Astrocyte (in vitro differentiated cells and primary cell): ENCODE data around the gene NOS1. TPM values are rescaled to one million over a fixed set of nuclear protein-coding genes. Genes with fewer than 3 reads are reported as not detected.
"Not testable (repeated sequence)": the region's sequence is repeated elsewhere in the genome, so short reads cannot be mapped to it uniquely, and the experiment has no call there.

ENCODE experiments used
- DNase-seq: peaks from one replicate; pipeline ENCODE4 v3.0.0-alpha.2; 2010; ENCODE audit warnings: low read depth
- FAIRE-seq: peaks from 2 replicates; lab custom pipeline; 2011; peaks lifted over from hg19 to GRCh38; lab: Jason Lieb, UNC
- H2AFZ ChIP-seq: 2 replicates; pipeline ENCODE4 v1.6.0; 2012; ENCODE audit warnings: low read depth, low read length, inconsistent platforms
- H3K27ac ChIP-seq: 2 replicates; pipeline ENCODE4 v1.5.1; 2011; ENCODE audit warnings: low read depth, low read length, inconsistent platforms
- H3K27me3 ChIP-seq: 2 replicates; pipeline ENCODE4 v1.6.0; 2011; ENCODE audit warnings: low read length, inconsistent platforms; ENCODE audit not compliant: insufficient read depth
- H3K36me3 ChIP-seq: 2 replicates; pipeline ENCODE4 v1.5.1; 2011; ENCODE audit warnings: low read length, inconsistent platforms; ENCODE audit not compliant: insufficient read depth
- H3K4me1 ChIP-seq: 2 replicates; pipeline ENCODE4 v1.5.1; 2011; ENCODE audit warnings: low read length, inconsistent platforms; ENCODE audit not compliant: insufficient read depth
- H3K4me2 ChIP-seq: 2 replicates; pipeline ENCODE4 v1.6.0; 2012; ENCODE audit warnings: low read length, inconsistent platforms
- H3K4me3 ChIP-seq: 2 replicates; pipeline ENCODE4 v1.5.1; 2011; ENCODE audit warnings: low read depth, mild to moderate bottlenecking, low read length, inconsistent platforms; ENCODE audit not compliant: insufficient read depth
- H3K79me2 ChIP-seq: 2 replicates; pipeline ENCODE4 v1.6.0; 2012; ENCODE audit warnings: mild to moderate bottlenecking, low read length, inconsistent platforms; ENCODE audit not compliant: insufficient read depth
- H3K9ac ChIP-seq: 2 replicates; pipeline ENCODE4 v1.6.0; 2012; ENCODE audit warnings: mild to moderate bottlenecking, low read length, inconsistent platforms
- H3K9me3 ChIP-seq: 2 replicates; pipeline ENCODE4 v1.5.1; 2012; ENCODE audit warnings: low read depth, mild to moderate bottlenecking, low read length, inconsistent platforms; ENCODE audit not compliant: insufficient read depth
- H4K20me1 ChIP-seq: 2 replicates; pipeline ENCODE4 v1.6.0; 2012; ENCODE audit warnings: low read length, inconsistent platforms; ENCODE audit not compliant: insufficient read depth
- H3K27ac Mint-ChIP-seq: one replicate; pipeline ENCODE4 v1.8.0; 2021; ENCODE audit warnings: mild to moderate bottlenecking, mixed read lengths; ENCODE audit not compliant: unreplicated experiment
- H3K27me3 Mint-ChIP-seq: one replicate; pipeline ENCODE4 v1.8.0; 2021; ENCODE audit warnings: low read depth, mixed read lengths; ENCODE audit not compliant: unreplicated experiment
- H3K36me3 Mint-ChIP-seq: one replicate; pipeline ENCODE4 v1.8.0; 2021; ENCODE audit warnings: low read depth, mixed read lengths; ENCODE audit not compliant: unreplicated experiment
- H3K4me1 Mint-ChIP-seq: one replicate; pipeline ENCODE4 v1.8.0; 2021; ENCODE audit warnings: low read depth, mixed read lengths; ENCODE audit not compliant: unreplicated experiment
- H3K4me3 Mint-ChIP-seq: one replicate; pipeline ENCODE4 v1.8.0; 2021; ENCODE audit warnings: mild to moderate bottlenecking, moderate library complexity, mixed read lengths; ENCODE audit not compliant: unreplicated experiment
- H3K9me3 Mint-ChIP-seq: one replicate; pipeline ENCODE4 v1.8.0; 2021; ENCODE audit warnings: mild to moderate bottlenecking, mixed read lengths; ENCODE audit not compliant: unreplicated experiment
- CTCF ChIP-seq: IDR thresholded peaks from 2 replicates; pipeline ENCODE4 v1.5.1; 2011; ENCODE audit warnings: low read depth, mild to moderate bottlenecking, inconsistent platforms, low read length, moderate library complexity; ENCODE audit not compliant: insufficient read depth
- EZH2 ChIP-seq: IDR thresholded peaks from 2 replicates; pipeline ENCODE4 v1.6.1; 2012; ENCODE audit warnings: mild to moderate bottlenecking, low read length, inconsistent platforms; ENCODE audit not compliant: insufficient read depth
- total RNA-seq: library from RNA; stranded (reverse); gene quantifications from 2 replicates; pipeline ENCODE4 v1.2.1, GENCODE V29; 2021

Gene NOS1
- total RNA-seq, 1 donor from 2014 or later, result 0.05 TPM

- DNase-seq (no peak), FAIRE-seq (no peak)
- no peaks in the 10 kb centered on the region for H3K9me3 Mint-ChIP-seq
- no peak overlapping the region for H3K27ac Mint-ChIP-seq
- peaks cover 3% of the 10 kb centered on the region for H3K4me1 Mint-ChIP-seq
- Histone ChIP-seq H2AFZ (no peak overlapping the region), H3K9me3 (no peaks in the 10 kb centered on the region), H3K4me1 (no peaks in the 10 kb centered on the region), H3K4me2 (no peak overlapping the region), H3K79me2 (no peaks in the 10 kb centered on the region), H3K4me3 (no peak overlapping the region), H3K36me3 (no peaks in the 10 kb centered on the region), H3K27ac (no peak overlapping the region), H4K20me1 (no peaks in the 10 kb centered on the region), H3K27me3 (no peaks in the 10 kb centered on the region), H3K9ac (no peak overlapping the region)
- no peaks in the 10 kb centered on the region for H3K36me3 Mint-ChIP-seq
- H3K4me3 Mint-ChIP-seq, result no peak overlapping the region
- peaks cover 18% of the 10 kb centered on the region for H3K27me3 Mint-ChIP-seq
- TF ChIP-seq CTCF (no peak), EZH2 (no peak)
Measured at GRCh38 chr12:117227000-117227653, 134.3 kb downstream of the NOS1 start.

- Mint-ChIP-seq H3K9me3 (no peaks in the 10 kb centered on the region), H3K27me3 (peaks cover 18% of the 10 kb centered on the region), H3K27ac (no peak overlapping the region), H3K4me3 (no peak overlapping the region), H3K4me1 (peaks cover 3% of the 10 kb centered on the region), H3K36me3 (no peaks in the 10 kb centered on the region)
- H3K79me2 ChIP-seq, result no peaks in the 10 kb centered on the region
- TF ChIP-seq CTCF (no peak), EZH2 (no peak)
- no peaks in the 10 kb centered on the region for H3K9me3 ChIP-seq
- H3K9ac ChIP-seq, result no peak overlapping the region
- no peak overlapping the region for H3K4me3 ChIP-seq
- H3K36me3 ChIP-seq, result no peaks in the 10 kb centered on the region
- no peaks in the 10 kb centered on the region for H4K20me1 ChIP-seq
- no peaks in the 10 kb centered on the region for H3K4me1 ChIP-seq
- DNase-seq (no peak), FAIRE-seq (no peak)
- no peaks in the 10 kb centered on the region for H3K27me3 ChIP-seq
- no peak overlapping the region for H3K27ac ChIP-seq
- H2AFZ ChIP-seq, result no peak overlapping the region
- H3K4me2 ChIP-seq, result no peak overlapping the region
Measured at GRCh38 chr12:117226505-117226904, 134.9 kb downstream of the NOS1 start.

- no peak for FAIRE-seq
- H3K4me2 ChIP-seq, result no peak overlapping the region
- no peaks in the 10 kb centered on the region for H3K9me3 ChIP-seq
- DNase-seq, result no peak
- Mint-ChIP-seq H3K4me1 (peaks cover 3% of the 10 kb centered on the region), H3K36me3 (no peaks in the 10 kb centered on the region), H3K27ac (no peak overlapping the region), H3K4me3 (no peak overlapping the region), H3K9me3 (no peaks in the 10 kb centered on the region), H3K27me3 (peaks cover 17% of the 10 kb centered on the region)
- no peak overlapping the region for H2AFZ ChIP-seq
- H3K4me3 ChIP-seq, result no peak overlapping the region
- no peak overlapping the region for H3K27ac ChIP-seq
- no peaks in the 10 kb centered on the region for H3K4me1 ChIP-seq
- no peaks in the 10 kb centered on the region for H3K27me3 ChIP-seq
- H3K79me2 ChIP-seq, result no peaks in the 10 kb centered on the region
- no peaks in the 10 kb centered on the region for H4K20me1 ChIP-seq
- TF ChIP-seq CTCF (no peak), EZH2 (no peak)
- no peak overlapping the region for H3K9ac ChIP-seq
- no peaks in the 10 kb centered on the region for H3K36me3 ChIP-seq
Measured at GRCh38 chr12:117225179-117225578, 136.2 kb downstream of the NOS1 start.

GRCh38 chr12:117220947-117221346, 140.5 kb downstream of the NOS1 start:
- not testable (repeated sequence) for H3K36me3 Mint-ChIP-seq, H2AFZ ChIP-seq, H3K79me2 ChIP-seq, H3K4me1 ChIP-seq, H4K20me1 ChIP-seq, H3K36me3 ChIP-seq, H3K27ac ChIP-seq, FAIRE-seq, DNase-seq, H3K9me3 ChIP-seq, H3K9me3 Mint-ChIP-seq, H3K27ac Mint-ChIP-seq, H3K4me3 Mint-ChIP-seq, H3K4me3 ChIP-seq, H3K9ac ChIP-seq, H3K4me1 Mint-ChIP-seq, H3K27me3 ChIP-seq, H3K4me2 ChIP-seq
- H3K27me3 Mint-ChIP-seq, result peaks cover 25% of the 10 kb centered on the region
